Measurements from ENCODE around the gene KIAA1191. TPM values are rescaled to one million over a fixed set of nuclear protein-coding genes. Genes with fewer than 3 reads are reported as not detected.
A peak's percentile ranks its signal among the peaks of the same experiment; 100 is the strongest.

KIAA1191 gene
- total RNA-seq, 1 experiment from 2014 or later: 128 TPM

DNA sequence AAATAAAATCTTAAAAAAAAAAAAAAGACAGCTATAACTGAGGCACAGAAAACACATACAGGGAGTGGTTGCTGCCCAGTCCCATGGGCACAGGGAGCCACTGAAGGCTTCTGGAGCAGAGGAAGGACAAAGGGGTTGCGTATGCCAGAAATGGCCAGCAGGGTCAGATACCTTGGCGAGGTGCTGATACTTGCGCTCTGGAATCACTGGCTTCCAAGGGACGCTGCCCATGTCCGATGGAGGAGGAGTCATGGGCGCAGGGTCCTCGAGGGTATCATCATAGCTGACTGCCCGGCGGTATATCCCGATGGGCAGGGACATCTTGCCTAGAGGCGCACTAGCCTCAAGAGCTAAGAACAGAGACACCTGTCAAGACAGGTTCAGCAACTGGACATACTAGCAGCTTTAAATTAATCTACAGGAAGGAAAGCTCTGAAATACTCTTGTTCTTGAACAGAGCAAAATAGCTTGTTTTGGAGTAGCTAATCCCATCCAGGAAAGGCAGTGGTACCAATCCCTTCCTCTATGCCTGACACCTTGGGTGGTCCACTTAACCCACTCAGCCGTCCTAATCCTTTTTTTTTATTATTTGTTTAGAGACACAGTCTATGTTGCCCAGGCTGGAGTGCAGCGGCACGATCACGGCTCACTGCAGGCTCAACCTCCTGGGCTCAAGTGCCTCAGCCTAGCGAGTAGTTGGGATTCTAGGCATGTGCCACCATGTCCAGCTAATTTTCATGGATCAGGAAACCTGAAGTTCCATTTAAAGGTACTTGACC is 6.0 kb downstream of the KIAA1191 start:
- Histone ChIP-seq H3K4ac (ENCODE audit: low read depth, low read length) (no peak overlapping the region), H3T11ph (ENCODE audit: low read length) (no peak overlapping the region), H3K79me1 (ENCODE audit: insufficient read depth, low read depth, low read length, poor library complexity, severe bottlenecking) (peaks cover 3% of the 10 kb centered on the region), H3K27me3 (ENCODE audit: insufficient read depth, low read length) (no peaks in the 10 kb centered on the region), H2BK5ac (ENCODE audit: insufficient read length, low read length) (no peak overlapping the region), H2BK12ac (ENCODE audit: insufficient read length, low read depth, low read length) (no peak overlapping the region), H3K9me3 (ENCODE audit: control insufficient read depth, low read depth, low read length) (no peaks in the 10 kb centered on the region), H4K5ac (ENCODE audit: insufficient read length, low read depth, low read length) (no peak overlapping the region), H3K18ac (ENCODE audit: insufficient read length, low read depth, low read length) (no peak overlapping the region), H3K23me2 (ENCODE audit: insufficient read length, low read depth, low read length, poor library complexity, severe bottlenecking) (no peaks in the 10 kb centered on the region), H3K56ac (ENCODE audit: insufficient read length, low read depth, low read length) (no peak overlapping the region), H2AK5ac (ENCODE audit: insufficient read length, low read length) (no peak overlapping the region), H2BK120ac (ENCODE audit: low read depth, low read length, poor library complexity, severe bottlenecking) (no peak overlapping the region), H3K4me2 (ENCODE audit: insufficient read depth, insufficient read length, low read length) (no peak overlapping the region), H3K79me2 (ENCODE audit: insufficient read depth, low read length) (peaks cover 6% of the 10 kb centered on the region; the same call in 1 of the 2 replicates), H3K9ac (ENCODE audit: extremely low read depth, insufficient read length, low read length) (no peak overlapping the region), H4K91ac (ENCODE audit: insufficient read length, low read depth, low read length) (no peak overlapping the region), H2AFZ (ENCODE audit: low read length) (no peak overlapping the region), H3K27ac (ENCODE audit: insufficient read length, low read depth, low read length) (no peak overlapping the region), H4K20me1 (ENCODE audit: control insufficient read depth, insufficient read depth, insufficient read length) (no peaks in the 10 kb centered on the region), H2BK20ac (ENCODE audit: low read depth, low read length, poor library complexity, severe bottlenecking) (no peak overlapping the region), H2BK15ac (ENCODE audit: low read depth, low read length) (no peak overlapping the region), H3K14ac (ENCODE audit: insufficient read depth, low read length) (no peak overlapping the region), H3K4me1 (ENCODE audit: insufficient read depth, low read length) (no peaks in the 10 kb centered on the region; the same call in 1 of the 2 replicates), H4K8ac (replicated peaks; ENCODE audit: insufficient read length, low read depth, low read length) (no peak overlapping the region), H3K23ac (ENCODE audit: insufficient read length, low read depth, low read length) (no peak overlapping the region)
- Mint-ChIP-seq H3K36me3 (ENCODE audit: insufficient read depth in 1 of 3, low read depth in 3 of 3) (peaks cover 41 to 88% (median 73%) of the 10 kb centered on the region in 3 experiments), H3K4me1 (peaks cover 6 to 10% of the 10 kb centered on the region in 2 experiments), H3K4me3 (no peak overlapping the region), H3K9me3 (no peaks in the 10 kb centered on the region), H3K27ac (peak overlapping the region in 1 of 3 experiments; percentile 76; a peak in 2 of 7 replicates), H3K27me3 (ENCODE audit: low read depth) (no peaks in the 10 kb centered on the region)
- TF ChIP-seq, protein P1, sequence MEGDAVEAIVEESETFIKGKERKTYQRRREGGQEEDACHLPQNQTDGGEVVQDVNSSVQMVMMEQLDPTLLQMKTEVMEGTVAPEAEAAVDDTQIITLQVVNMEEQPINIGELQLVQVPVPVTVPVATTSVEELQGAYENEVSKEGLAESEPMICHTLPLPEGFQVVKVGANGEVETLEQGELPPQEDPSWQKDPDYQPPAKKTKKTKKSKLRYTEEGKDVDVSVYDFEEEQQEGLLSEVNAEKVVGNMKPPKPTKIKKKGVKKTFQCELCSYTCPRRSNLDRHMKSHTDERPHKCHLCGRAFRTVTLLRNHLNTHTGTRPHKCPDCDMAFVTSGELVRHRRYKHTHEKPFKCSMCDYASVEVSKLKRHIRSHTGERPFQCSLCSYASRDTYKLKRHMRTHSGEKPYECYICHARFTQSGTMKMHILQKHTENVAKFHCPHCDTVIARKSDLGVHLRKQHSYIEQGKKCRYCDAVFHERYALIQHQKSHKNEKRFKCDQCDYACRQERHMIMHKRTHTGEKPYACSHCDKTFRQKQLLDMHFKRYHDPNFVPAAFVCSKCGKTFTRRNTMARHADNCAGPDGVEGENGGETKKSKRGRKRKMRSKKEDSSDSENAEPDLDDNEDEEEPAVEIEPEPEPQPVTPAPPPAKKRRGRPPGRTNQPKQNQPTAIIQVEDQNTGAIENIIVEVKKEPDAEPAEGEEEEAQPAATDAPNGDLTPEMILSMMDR (conservative IDR thresholded peaks at IDR 0.05): peak; percentile 56
- no CpG with 5 or more reads among the region's 16 CpGs for WGBS (ENCODE audit: extremely low coverage, insufficient read length, low lambda C conversion rate)
- DNase-seq: peak; percentile 49

Data from H9 (cell line).